HepG2 (cell line): ENCODE results near the gene ITGB1. TPM values are rescaled to one million over a fixed set of nuclear protein-coding genes. Genes with fewer than 3 reads are reported as not detected.
A peak's percentile ranks its signal among the peaks of the same experiment; 100 is the strongest.

Experiments used
- CSRNP2 ChIP-seq: sonication (generic); formaldehyde crosslinking; conservative IDR thresholded peaks from 2 replicates; pipeline ENCODE4 v1.8.0; 2022; ENCODE audit warnings: low read depth, missing genetic modification reagents
- FOXM1 ChIP-seq: sonication (generic); formaldehyde crosslinking; IDR thresholded peaks from 2 replicates; pipeline ENCODE4 v1.5.0; 2020; ENCODE audit warnings: missing genetic modification reagents
- KDM2A ChIP-seq: sonication (generic); formaldehyde crosslinking; IDR thresholded peaks from 2 replicates; pipeline ENCODE4 v1.4.0; 2020; ENCODE audit warnings: low read depth, missing genetic modification reagents, borderline replicate concordance
- KLF15 ChIP-seq: sonication (generic); formaldehyde crosslinking; IDR thresholded peaks from 2 replicates; pipeline ENCODE4 v1.8.1; 2023; ENCODE audit warnings: borderline replicate concordance, mild to moderate bottlenecking, inconsistent platforms, missing genetic modification reagents, mixed read lengths
- LRRFIP1 ChIP-seq: sonication (generic); formaldehyde crosslinking; conservative IDR thresholded peaks from 2 replicates; pipeline ENCODE4 v1.4.0; 2020; ENCODE audit warnings: missing genetic modification reagents
- NR2F6 ChIP-seq, 2 experiments: IDR thresholded peaks; 2 replicates each; pipeline ENCODE4 v1.6.1; 2016; ENCODE audit warnings: antibody characterized with exemption in 1 of 2, mild to moderate bottlenecking in 1 of 2
- RBFOX2 ChIP-seq: fragments of 200-400 bp; formaldehyde crosslinking; IDR thresholded peaks from 2 replicates; pipeline ENCODE4 v1.6.1; 2017; ENCODE audit warnings: low read depth, mild to moderate bottlenecking, low read length
- SSRP1 ChIP-seq: IDR thresholded peaks from 2 replicates; pipeline ENCODE4 v1.6.1; 2016; ENCODE audit warnings: control low read depth
- ZBTB8A ChIP-seq: sonication (generic); formaldehyde crosslinking; IDR thresholded peaks from 2 replicates; pipeline ENCODE4 v1.4.0; 2020; ENCODE audit warnings: mild to moderate bottlenecking, low read depth, missing genetic modification reagents, borderline replicate concordance
- ZNF639 ChIP-seq: conservative IDR thresholded peaks from 2 replicates; pipeline ENCODE4 v1.6.1; 2018; ENCODE audit warnings: missing genetic modification reagents
- ZNF678 ChIP-seq: sonication (generic); formaldehyde crosslinking; IDR thresholded peaks from 2 replicates; pipeline ENCODE4 v1.4.0; 2020; ENCODE audit warnings: mild to moderate bottlenecking, missing genetic modification reagents
- ZNF713 ChIP-seq: sonication (generic); formaldehyde crosslinking; IDR thresholded peaks from 2 replicates; pipeline ENCODE4 v1.4.0; 2020; ENCODE audit warnings: mild to moderate bottlenecking, missing genetic modification reagents
- ZNF839 ChIP-seq: sonication (generic); formaldehyde crosslinking; IDR thresholded peaks from 2 replicates; pipeline ENCODE4 v1.4.0; 2020; ENCODE audit warnings: missing genetic modification reagents, mild to moderate bottlenecking, borderline replicate concordance
- polyA plus RNA-seq, 8 experiments: library from polyadenylated mRNA; depleted of rRNA in 3 of 8; stranded (reverse) in 7 of 8; unstranded in 1 of 8; fragments of >200 nt; fragmentation: Illumina TruSeq in 4 of 8; extraction: Trizol in 4 of 8; gene quantifications; 2 replicates each; pipeline versions ENCODE4 v1.2.1 to v1.2.3, GENCODE V29; 2011 to 2016; ENCODE audit warnings: low read depth in 4 of 8, missing spikeins in 1 of 8, mixed read lengths in 1 of 8; ENCODE audit not compliant: insufficient read depth in 1 of 8
- total RNA-seq, 5 experiments: library from RNA; depleted of rRNA; stranded (reverse); fragments of >200 nt; fragmentation: Illumina TruSeq; extraction: Trizol; gene quantifications; 2 replicates each; pipeline ENCODE4 v1.2.3, GENCODE V29; 2016; ENCODE audit warnings: low read depth in 1 of 5
- TF ChIP-seq, protein P1 (sequence below): sonication (generic); formaldehyde crosslinking; IDR thresholded peaks from 2 replicates; pipeline ENCODE4 v1.4.0; 2020; ENCODE audit warnings: missing genetic modification reagents
- TF ChIP-seq, protein P2 (sequence below): sonication (generic); formaldehyde crosslinking; IDR thresholded peaks from 2 replicates; pipeline ENCODE4 v1.5.1; 2020; ENCODE audit warnings: mild to moderate bottlenecking, missing genetic modification reagents, moderate library complexity

ITGB1 gene
- total and polyA plus RNA-seq, 2 of the 13 experiments (the other 11 are each of a cell fraction or from before 2014, with no cell fraction given) = 190 to 204 TPM

DNA sequence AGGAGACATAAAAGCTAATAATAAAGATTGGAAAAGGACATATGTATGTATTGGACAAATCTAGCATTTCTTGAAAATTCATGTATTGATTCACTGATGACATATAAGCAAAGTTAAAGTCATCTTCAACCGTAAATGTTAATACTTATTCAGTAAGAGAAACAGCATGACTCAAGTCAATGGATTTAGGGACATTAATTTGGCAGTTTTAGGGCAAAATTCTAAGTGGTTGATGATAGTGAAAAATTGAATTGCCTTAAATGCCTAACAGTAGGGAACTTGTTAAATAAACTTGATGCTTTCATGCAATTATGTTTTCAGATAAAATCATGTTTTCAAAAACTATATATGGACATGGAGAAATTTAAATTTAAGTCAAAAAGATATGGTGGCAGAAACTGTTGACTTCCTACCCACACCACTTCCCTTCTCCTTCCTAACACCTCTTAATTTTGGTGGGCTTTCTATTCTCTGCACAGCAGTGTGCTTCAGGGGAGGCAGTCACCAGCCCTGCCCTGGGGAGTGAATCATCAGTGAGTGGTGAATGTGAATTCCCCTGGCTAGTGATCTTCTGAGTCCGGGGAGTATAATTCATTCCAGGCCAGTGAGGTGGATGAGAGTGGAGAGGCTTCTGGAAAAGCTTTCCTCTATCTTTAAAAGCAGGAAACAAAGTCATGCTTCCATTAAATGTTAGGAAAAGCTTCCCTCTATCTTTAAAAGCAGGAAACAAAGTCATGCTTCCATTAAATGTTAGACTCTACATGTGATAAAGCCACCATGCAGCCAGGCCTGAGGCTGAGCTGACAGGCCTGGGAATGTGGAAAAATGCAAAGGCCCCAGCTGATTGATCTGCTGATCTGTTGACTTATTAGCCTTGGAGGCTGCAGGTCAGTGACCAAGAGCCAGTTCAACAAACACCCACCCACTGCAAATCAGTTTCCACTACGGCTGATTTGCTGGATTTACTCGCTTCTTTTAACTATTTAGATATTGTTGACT lies 25.2 kb upstream of the ITGB1 start (continued):
- no peak for TF ChIP-seq CSRNP2 (CRISPR knock-in tag)
- TF ChIP-seq RBFOX2 = no peak
- TF ChIP-seq, protein P1, sequence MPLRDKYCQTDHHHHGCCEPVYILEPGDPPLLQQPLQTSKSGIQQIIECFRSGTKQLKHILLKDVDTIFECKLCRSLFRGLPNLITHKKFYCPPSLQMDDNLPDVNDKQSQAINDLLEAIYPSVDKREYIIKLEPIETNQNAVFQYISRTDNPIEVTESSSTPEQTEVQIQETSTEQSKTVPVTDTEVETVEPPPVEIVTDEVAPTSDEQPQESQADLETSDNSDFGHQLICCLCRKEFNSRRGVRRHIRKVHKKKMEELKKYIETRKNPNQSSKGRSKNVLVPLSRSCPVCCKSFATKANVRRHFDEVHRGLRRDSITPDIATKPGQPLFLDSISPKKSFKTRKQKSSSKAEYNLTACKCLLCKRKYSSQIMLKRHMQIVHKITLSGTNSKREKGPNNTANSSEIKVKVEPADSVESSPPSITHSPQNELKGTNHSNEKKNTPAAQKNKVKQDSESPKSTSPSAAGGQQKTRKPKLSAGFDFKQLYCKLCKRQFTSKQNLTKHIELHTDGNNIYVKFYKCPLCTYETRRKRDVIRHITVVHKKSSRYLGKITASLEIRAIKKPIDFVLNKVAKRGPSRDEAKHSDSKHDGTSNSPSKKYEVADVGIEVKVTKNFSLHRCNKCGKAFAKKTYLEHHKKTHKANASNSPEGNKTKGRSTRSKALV (CRISPR knock-in tag) = no peak
- TF ChIP-seq LRRFIP1 (CRISPR knock-in tag) = no peak
- TF ChIP-seq, protein P2, sequence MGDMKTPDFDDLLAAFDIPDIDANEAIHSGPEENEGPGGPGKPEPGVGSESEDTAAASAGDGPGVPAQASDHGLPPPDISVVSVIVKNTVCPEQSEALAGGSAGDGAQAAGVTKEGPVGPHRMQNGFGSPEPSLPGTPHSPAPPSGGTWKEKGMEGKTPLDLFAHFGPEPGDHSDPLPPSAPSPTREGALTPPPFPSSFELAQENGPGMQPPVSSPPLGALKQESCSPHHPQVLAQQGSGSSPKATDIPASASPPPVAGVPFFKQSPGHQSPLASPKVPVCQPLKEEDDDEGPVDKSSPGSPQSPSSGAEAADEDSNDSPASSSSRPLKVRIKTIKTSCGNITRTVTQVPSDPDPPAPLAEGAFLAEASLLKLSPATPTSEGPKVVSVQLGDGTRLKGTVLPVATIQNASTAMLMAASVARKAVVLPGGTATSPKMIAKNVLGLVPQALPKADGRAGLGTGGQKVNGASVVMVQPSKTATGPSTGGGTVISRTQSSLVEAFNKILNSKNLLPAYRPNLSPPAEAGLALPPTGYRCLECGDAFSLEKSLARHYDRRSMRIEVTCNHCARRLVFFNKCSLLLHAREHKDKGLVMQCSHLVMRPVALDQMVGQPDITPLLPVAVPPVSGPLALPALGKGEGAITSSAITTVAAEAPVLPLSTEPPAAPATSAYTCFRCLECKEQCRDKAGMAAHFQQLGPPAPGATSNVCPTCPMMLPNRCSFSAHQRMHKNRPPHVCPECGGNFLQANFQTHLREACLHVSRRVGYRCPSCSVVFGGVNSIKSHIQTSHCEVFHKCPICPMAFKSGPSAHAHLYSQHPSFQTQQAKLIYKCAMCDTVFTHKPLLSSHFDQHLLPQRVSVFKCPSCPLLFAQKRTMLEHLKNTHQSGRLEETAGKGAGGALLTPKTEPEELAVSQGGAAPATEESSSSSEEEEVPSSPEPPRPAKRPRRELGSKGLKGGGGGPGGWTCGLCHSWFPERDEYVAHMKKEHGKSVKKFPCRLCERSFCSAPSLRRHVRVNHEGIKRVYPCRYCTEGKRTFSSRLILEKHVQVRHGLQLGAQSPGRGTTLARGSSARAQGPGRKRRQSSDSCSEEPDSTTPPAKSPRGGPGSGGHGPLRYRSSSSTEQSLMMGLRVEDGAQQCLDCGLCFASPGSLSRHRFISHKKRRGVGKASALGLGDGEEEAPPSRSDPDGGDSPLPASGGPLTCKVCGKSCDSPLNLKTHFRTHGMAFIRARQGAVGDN (CRISPR knock-in tag) = no peak
- TF ChIP-seq ZNF839 (CRISPR knock-in tag) = no peak
- no peak for TF ChIP-seq FOXM1 (CRISPR knock-in tag)
- no peak; the same call in 1 of the 2 replicates for TF ChIP-seq NR2F6 (IDR thresholded peaks at IDR 0.05)
- peak; percentile 85 for TF ChIP-seq NR2F6 (CRISPR knock-in tag; IDR thresholded peaks at IDR 0.05)
- TF ChIP-seq ZNF713 (CRISPR knock-in tag) = no peak
- TF ChIP-seq KLF15 (CRISPR knock-in tag) = no peak
- no peak for TF ChIP-seq ZNF678 (CRISPR knock-in tag)
- TF ChIP-seq ZNF639 (CRISPR knock-in tag) = no peak
- TF ChIP-seq ZBTB8A (CRISPR knock-in tag) = no peak
- TF ChIP-seq SSRP1 = no peak
- TF ChIP-seq KDM2A (CRISPR knock-in tag) = peak; percentile 52; the same call in 1 of the 2 replicates
